Measurements from ENCODE around the gene SERPINA10. TPM values are rescaled to one million over a fixed set of nuclear protein-coding genes. Genes with fewer than 3 reads are reported as not detected.

The SERPINA10 gene, protein sequence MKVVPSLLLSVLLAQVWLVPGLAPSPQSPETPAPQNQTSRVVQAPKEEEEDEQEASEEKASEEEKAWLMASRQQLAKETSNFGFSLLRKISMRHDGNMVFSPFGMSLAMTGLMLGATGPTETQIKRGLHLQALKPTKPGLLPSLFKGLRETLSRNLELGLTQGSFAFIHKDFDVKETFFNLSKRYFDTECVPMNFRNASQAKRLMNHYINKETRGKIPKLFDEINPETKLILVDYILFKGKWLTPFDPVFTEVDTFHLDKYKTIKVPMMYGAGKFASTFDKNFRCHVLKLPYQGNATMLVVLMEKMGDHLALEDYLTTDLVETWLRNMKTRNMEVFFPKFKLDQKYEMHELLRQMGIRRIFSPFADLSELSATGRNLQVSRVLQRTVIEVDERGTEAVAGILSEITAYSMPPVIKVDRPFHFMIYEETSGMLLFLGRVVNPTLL
- total RNA-seq (2014; rRNA removed; shearing (Covaris generic); ENCODE audit: low replicate concordance), result not detected in 2 replicates

DNA sequence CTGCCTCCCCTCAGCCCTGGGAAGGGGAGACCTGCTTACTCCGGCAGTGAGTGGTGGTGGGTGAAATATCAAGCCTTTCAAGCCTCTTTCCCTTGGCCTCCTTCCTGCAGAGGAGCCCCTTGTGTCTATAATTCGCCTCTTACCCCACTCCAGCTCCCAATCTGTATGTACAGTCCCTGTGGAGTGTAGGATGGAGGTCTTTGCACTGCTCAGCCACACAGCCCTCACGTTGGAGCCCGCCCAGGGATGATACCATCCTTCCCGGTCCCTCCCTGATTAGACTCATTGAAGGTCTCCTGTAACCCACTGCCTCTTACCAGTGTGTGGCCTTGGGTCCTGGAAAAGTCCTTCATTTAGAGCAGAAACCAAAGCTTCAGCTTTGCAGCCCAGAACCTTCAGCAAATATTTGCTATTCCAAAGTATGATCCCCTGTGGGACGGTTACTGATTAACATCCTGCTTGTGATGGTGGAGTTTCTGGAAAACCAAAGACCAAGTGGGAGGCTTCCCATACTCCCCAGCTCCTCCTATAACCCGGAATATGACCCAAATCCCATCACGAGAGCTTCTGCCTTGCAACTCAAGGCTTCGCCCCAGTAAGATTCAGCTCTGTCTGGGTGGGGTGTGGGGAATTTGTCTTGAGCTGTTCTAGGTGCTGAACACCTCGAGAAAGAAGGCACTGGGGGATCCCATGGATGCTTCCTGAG is at the start of gene SERPINA10:
Gene SERPINA10, minus strand, starts transcription at position 397 of the 706 bp plus-strand sequence. CDS start 2,675 bp downstream, outside the sequence.
- Histone ChIP-seq H2AFZ (ENCODE audit: low read length) (no peak within 1 kb of the TSS), H3K36me3 (ENCODE audit: insufficient read depth, low read length) (no peaks in the 10 kb centered on the region)

DNA sequence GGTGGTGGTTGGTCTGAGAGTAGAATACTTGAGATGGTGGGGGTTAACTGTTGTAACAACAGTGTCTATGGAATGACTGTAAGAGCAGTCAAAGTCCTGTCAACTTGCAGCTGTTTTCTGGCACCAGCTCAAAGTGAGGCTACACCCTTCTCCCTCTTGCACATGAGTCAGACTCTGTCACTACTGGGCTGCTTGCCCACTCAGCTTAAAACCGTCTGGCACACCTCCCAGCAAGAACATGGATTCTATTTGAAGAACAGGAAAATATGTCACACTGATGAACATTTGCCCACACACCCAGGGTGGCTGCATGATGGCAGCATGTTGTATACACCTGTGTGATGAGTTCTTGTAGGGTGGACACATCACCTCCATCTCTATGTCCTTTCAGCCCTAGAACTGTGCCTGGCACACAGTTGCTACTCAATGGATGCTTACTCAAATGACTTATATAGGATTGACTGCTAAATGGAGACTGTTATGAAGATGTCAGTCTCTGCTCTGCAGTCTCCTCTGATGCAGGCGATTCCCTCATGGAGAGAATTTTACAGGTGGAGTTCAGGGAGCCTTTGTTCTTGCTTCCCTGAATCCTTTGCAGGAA is 49.4 kb upstream of the SERPINA10 start:
- no peak for DNase-seq
- H4K20me1 ChIP-seq (ENCODE audit: insufficient read depth, low read depth, low read length), result no peaks in the 10 kb centered on the region
- no peaks in the 10 kb centered on the region for H3K79me2 ChIP-seq (ENCODE audit: low read length)
- H2AFZ ChIP-seq (ENCODE audit: low read length), result no peak overlapping the region
- H3K27me3 ChIP-seq (ENCODE audit: low read length), result peaks cover 6% of the 10 kb centered on the region
- H3K4me3 ChIP-seq (ENCODE audit: low read length), result no peak overlapping the region
- H3K36me3 ChIP-seq (ENCODE audit: insufficient read depth, low read length), result no peaks in the 10 kb centered on the region
- H3K4me1 ChIP-seq (ENCODE audit: low read length), result peaks cover 7% of the 10 kb centered on the region; the same call in 1 of the 2 replicates
- H3K27ac ChIP-seq (ENCODE audit: low read length), result no peak overlapping the region
- no peaks in the 10 kb centered on the region for H3K9me3 ChIP-seq (ENCODE audit: low read length)
- H3K9ac ChIP-seq (ENCODE audit: low read length), result no peak overlapping the region
- H3K9me2 ChIP-seq (replicated peaks; ENCODE audit: insufficient read depth, low read length), result no peaks in the 10 kb centered on the region
- H3K4me2 ChIP-seq (ENCODE audit: low read depth, low read length, poor library complexity, severe bottlenecking), result no peak overlapping the region

More for the DNA sequence above, at the start of gene SERPINA10:
- no peaks in the 10 kb centered on the region; the same call in 1 of the 2 replicates for H4K20me1 ChIP-seq (ENCODE audit: insufficient read depth, low read depth, low read length)
- no peak within 1 kb of the TSS for H3K27ac ChIP-seq (ENCODE audit: low read length)
- no peak for DNase-seq
- H3K4me2 ChIP-seq (ENCODE audit: low read depth, low read length, poor library complexity, severe bottlenecking), result no peak within 1 kb of the TSS
- H3K27me3 ChIP-seq (ENCODE audit: low read length), result peaks cover 3% of the 10 kb centered on the region; the same call in 1 of the 2 replicates
- no peaks in the 10 kb centered on the region for H3K79me2 ChIP-seq (ENCODE audit: low read length)
- no peaks in the 10 kb centered on the region for H3K9me2 ChIP-seq (replicated peaks; ENCODE audit: insufficient read depth, low read length)
- H3K9ac ChIP-seq (ENCODE audit: low read length), result no peak within 1 kb of the TSS
- H3K9me3 ChIP-seq (ENCODE audit: low read length), result no peaks in the 10 kb centered on the region
- no peak within 1 kb of the TSS for H3K4me3 ChIP-seq (ENCODE audit: low read length)
- H3K4me1 ChIP-seq (ENCODE audit: low read length), result no peaks in the 10 kb centered on the region

DNA sequence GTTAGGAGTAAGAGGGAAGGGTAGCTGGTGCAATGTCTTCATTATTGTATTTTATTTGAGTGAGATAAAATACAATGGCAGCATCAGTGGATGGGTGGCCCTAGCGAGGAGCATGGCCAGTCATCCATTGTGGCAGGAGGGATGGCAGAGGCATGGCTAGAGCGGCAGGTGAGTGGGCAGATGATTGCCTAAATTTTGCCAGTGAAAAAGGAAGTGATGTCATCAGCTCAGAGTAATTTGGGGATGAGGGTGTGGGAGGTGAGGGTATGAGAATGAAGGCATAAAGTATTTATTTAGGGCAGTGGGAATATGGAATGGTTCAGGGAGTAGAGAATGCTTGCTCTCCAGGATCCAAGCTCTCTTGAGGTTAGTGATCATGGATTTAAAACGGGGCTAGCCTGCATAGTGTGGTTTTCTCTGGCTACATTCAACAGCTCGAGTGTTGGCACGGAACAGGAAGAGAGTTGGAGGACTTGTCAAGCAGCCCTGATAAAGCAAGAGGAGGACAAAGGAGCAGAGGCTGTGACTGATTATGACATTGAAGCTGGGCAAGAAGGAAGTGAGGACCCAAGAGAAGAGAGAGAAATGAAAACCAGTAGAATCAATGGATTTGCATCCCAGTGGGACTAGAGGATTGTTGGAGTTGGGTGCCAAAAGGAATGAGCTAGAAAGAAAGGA is 48.7 kb upstream of the SERPINA10 start:
- Histone ChIP-seq H3K9me3 (ENCODE audit: low read length) (no peaks in the 10 kb centered on the region), H3K9ac (ENCODE audit: low read length) (no peak overlapping the region), H3K9me2 (replicated peaks; ENCODE audit: insufficient read depth, low read length) (no peaks in the 10 kb centered on the region), H3K4me1 (ENCODE audit: low read length) (peaks cover 5% of the 10 kb centered on the region; the same call in 1 of the 2 replicates), H3K27me3 (ENCODE audit: low read length) (peaks cover 6% of the 10 kb centered on the region), H2AFZ (ENCODE audit: low read length) (no peak overlapping the region), H3K36me3 (ENCODE audit: insufficient read depth, low read length) (no peaks in the 10 kb centered on the region), H3K27ac (ENCODE audit: low read length) (no peak overlapping the region), H3K4me3 (ENCODE audit: low read length) (no peak overlapping the region), H3K79me2 (ENCODE audit: low read length) (no peaks in the 10 kb centered on the region), H3K4me2 (ENCODE audit: low read depth, low read length, poor library complexity, severe bottlenecking) (no peak overlapping the region), H4K20me1 (ENCODE audit: insufficient read depth, low read depth, low read length) (no peaks in the 10 kb centered on the region)
- no peak for DNase-seq

DNA sequence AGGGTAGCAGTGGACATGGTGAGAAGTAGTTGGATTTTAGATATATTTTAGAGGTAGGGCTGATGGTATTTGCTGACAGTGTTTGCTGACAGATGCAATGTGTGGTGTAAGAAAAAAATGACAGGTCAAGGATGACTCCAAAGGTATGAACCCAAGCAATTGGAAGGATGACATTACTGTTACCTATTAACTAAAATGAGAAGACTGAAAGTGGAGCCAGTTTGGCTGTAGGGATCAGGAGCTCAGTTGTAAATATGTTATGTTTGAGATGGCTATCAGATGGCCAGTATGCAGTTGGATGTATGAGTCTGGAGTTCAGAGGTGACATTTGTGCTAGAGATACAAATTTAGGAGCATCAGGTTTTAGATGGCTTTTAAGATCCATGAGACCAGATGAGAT is 47.5 kb upstream of the SERPINA10 start:
- Histone ChIP-seq H3K4me2 (ENCODE audit: low read depth, low read length, poor library complexity, severe bottlenecking) (no peak overlapping the region), H3K9me3 (ENCODE audit: low read length) (no peaks in the 10 kb centered on the region), H3K4me3 (ENCODE audit: low read length) (no peak overlapping the region), H3K9ac (ENCODE audit: low read length) (no peak overlapping the region), H2AFZ (ENCODE audit: low read length) (no peak overlapping the region), H3K36me3 (ENCODE audit: insufficient read depth, low read length) (no peaks in the 10 kb centered on the region), H3K27ac (ENCODE audit: low read length) (no peak overlapping the region), H3K27me3 (ENCODE audit: low read length) (peaks cover 5% of the 10 kb centered on the region), H4K20me1 (ENCODE audit: insufficient read depth, low read depth, low read length) (no peaks in the 10 kb centered on the region), H3K9me2 (replicated peaks; ENCODE audit: insufficient read depth, low read length) (no peaks in the 10 kb centered on the region), H3K79me2 (ENCODE audit: low read length) (no peaks in the 10 kb centered on the region), H3K4me1 (ENCODE audit: low read length) (no peaks in the 10 kb centered on the region)
- DNase-seq, result no peak

DNA sequence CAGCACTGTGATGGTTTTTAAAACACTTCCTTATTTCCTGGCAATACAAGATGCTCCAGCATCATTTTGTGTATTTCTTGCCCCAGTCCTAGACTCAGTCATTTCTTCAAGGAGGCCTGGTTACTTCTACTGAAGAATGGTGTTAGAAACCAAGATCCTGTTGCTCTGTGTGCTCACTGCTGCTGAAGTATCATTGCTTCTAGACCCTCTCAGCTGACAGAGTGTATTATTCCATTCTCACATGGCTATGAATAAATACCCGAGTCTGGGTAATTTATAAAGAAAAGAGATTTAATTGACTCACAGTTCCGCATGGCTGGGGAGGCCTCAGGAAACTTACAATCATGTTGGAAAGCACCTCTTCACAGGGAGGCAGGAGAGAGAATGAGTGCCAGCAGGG is 45.0 kb upstream of the SERPINA10 start:
- Histone ChIP-seq H3K27ac (ENCODE audit: low read length) (no peak overlapping the region), H3K4me3 (ENCODE audit: low read length) (no peak overlapping the region), H3K79me2 (ENCODE audit: low read length) (no peaks in the 10 kb centered on the region), H3K9ac (ENCODE audit: low read length) (no peak overlapping the region), H3K9me2 (replicated peaks; ENCODE audit: insufficient read depth, low read length) (no peaks in the 10 kb centered on the region), H3K4me1 (ENCODE audit: low read length) (no peaks in the 10 kb centered on the region), H3K9me3 (ENCODE audit: low read length) (no peaks in the 10 kb centered on the region), H4K20me1 (ENCODE audit: insufficient read depth, low read depth, low read length) (no peaks in the 10 kb centered on the region), H3K4me2 (ENCODE audit: low read depth, low read length, poor library complexity, severe bottlenecking) (no peak overlapping the region), H3K36me3 (ENCODE audit: insufficient read depth, low read length) (no peaks in the 10 kb centered on the region), H3K27me3 (ENCODE audit: low read length) (peaks cover 2% of the 10 kb centered on the region; the same call in 1 of the 2 replicates), H2AFZ (ENCODE audit: low read length) (no peak overlapping the region)
- DNase-seq, result no peak

DNA sequence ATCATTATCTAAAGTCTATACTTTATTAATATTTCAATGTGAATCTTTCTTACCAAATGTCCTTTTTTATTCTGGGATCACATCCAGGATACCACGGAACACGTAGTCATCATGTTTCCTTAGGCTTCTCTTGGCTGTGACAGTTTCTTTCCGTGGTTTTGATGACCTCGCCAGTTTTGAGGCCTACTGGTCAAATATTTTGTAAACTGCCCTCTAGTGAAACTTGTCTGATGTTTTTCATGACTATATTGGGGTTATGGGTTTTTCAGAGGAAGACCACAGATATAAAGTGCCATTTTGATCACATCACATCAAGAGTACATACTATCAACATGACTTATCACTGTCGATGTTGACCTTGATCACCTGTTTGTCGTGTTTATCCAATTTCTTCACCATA is 44.2 kb upstream of the SERPINA10 start:
- H3K9me2 ChIP-seq (replicated peaks; ENCODE audit: insufficient read depth, low read length), result no peaks in the 10 kb centered on the region
- H3K9me3 ChIP-seq (ENCODE audit: low read length), result no peaks in the 10 kb centered on the region
- H3K9ac ChIP-seq (ENCODE audit: low read length), result no peak overlapping the region
- no peak overlapping the region for H3K27ac ChIP-seq (ENCODE audit: low read length)
- no peaks in the 10 kb centered on the region for H3K4me1 ChIP-seq (ENCODE audit: low read length)
- H2AFZ ChIP-seq (ENCODE audit: low read length), result no peak overlapping the region
- H3K4me2 ChIP-seq (ENCODE audit: low read depth, low read length, poor library complexity, severe bottlenecking), result no peak overlapping the region
- no peaks in the 10 kb centered on the region for H4K20me1 ChIP-seq (ENCODE audit: insufficient read depth, low read depth, low read length)
- no peak overlapping the region for H3K4me3 ChIP-seq (ENCODE audit: low read length)
- no peaks in the 10 kb centered on the region; the same call in 1 of the 2 replicates for H3K27me3 ChIP-seq (ENCODE audit: low read length)
- no peaks in the 10 kb centered on the region for H3K79me2 ChIP-seq (ENCODE audit: low read length)
- no peaks in the 10 kb centered on the region for H3K36me3 ChIP-seq (ENCODE audit: insufficient read depth, low read length)
- no peak for DNase-seq

DNA sequence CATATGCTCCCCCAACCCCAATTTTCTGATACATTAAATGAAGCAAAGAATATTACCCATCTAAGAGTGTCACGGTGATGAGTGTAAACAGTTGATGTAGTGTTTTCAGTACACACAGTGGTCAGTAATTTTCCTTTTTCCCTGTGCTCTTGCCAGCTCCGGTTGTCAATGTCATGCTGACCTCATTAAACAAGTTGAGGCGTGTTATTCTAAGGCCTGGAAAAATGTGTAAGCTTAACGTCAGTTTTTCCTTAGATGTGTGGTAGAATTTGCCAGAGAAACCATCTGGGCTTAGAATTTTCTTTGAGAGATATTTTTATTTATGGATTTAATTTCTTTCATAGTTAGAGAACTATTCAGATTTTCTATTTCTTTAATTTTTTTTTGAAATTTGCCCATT is 41.8 kb upstream of the SERPINA10 start:
- no peak for DNase-seq
- Histone ChIP-seq H2AFZ (ENCODE audit: low read length) (no peak overlapping the region), H3K9me2 (replicated peaks; ENCODE audit: insufficient read depth, low read length) (no peaks in the 10 kb centered on the region), H4K20me1 (ENCODE audit: insufficient read depth, low read depth, low read length) (no peaks in the 10 kb centered on the region), H3K27me3 (ENCODE audit: low read length) (no peaks in the 10 kb centered on the region; the same call in 1 of the 2 replicates), H3K4me3 (ENCODE audit: low read length) (no peak overlapping the region), H3K79me2 (ENCODE audit: low read length) (no peaks in the 10 kb centered on the region), H3K36me3 (ENCODE audit: insufficient read depth, low read length) (no peaks in the 10 kb centered on the region), H3K4me2 (ENCODE audit: low read depth, low read length, poor library complexity, severe bottlenecking) (no peak overlapping the region), H3K27ac (ENCODE audit: low read length) (no peak overlapping the region), H3K9ac (ENCODE audit: low read length) (no peak overlapping the region), H3K4me1 (ENCODE audit: low read length) (no peaks in the 10 kb centered on the region), H3K9me3 (ENCODE audit: low read length) (no peaks in the 10 kb centered on the region)

Data from Karpas-422 (cell line).